Fibroblast of skin of abdomen (primary cell): ENCODE results near the gene PIGC. TPM values are rescaled to one million over a fixed set of nuclear protein-coding genes. Genes with fewer than 3 reads are reported as not detected.

ENCODE experiments used
- DNase-seq: peaks from one replicate; pipeline ENCODE4 v3.0.0-alpha.2; 2013
- polyA plus RNA-seq, 2 experiments: library from polyadenylated mRNA; unstranded; fragments of 120-200 nt; gene quantifications; one replicate each; pipeline ENCODE4 v1.2.1, GENCODE V29; 2013; ENCODE audit not compliant: insufficient read length in 2 of 2

The PIGC gene
- 29.3 TPM for polyA plus RNA-seq (2013, experiment 1 of 2; ENCODE audit: insufficient read length)
- 26.5 TPM for polyA plus RNA-seq (2013, experiment 2 of 2; ENCODE audit: insufficient read length)

- DNase-seq, result peak; percentile 87
Measured at GRCh38 chr1:172443666-172444453, at the start of gene PIGC. TSS of gene PIGC (minus strand) at chr1:172444069. CDS start at chr1:172442622, 1,447 bp downstream.

- DNase-seq, result no peak
Measured at GRCh38 chr1:172492421-172492820, 48.6 kb upstream of the PIGC start.

- DNase-seq, result no peak
Measured at GRCh38 chr1:172489847-172490246, 46.0 kb upstream of the PIGC start.

- DNase-seq, result no peak
Measured at GRCh38 chr1:172488393-172488792, 44.5 kb upstream of the PIGC start.

- DNase-seq, result no peak
Measured at GRCh38 chr1:172487550-172487949, 43.7 kb upstream of the PIGC start.

- DNase-seq, result no peak
Measured at GRCh38 chr1:172486805-172487454, 43.1 kb upstream of the PIGC start.

- DNase-seq, result no peak
Measured at GRCh38 chr1:172485626-172486025, 41.8 kb upstream of the PIGC start.

GRCh38 chr1:172484252-172484651 lies 40.4 kb upstream of the PIGC start:
- no peak for DNase-seq

- DNase-seq, result no peak
Measured at GRCh38 chr1:172483448-172483847, 39.6 kb upstream of the PIGC start.

GRCh38 chr1:172482044-172482443 lies 38.2 kb upstream of the PIGC start:
- DNase-seq, result no peak

GRCh38 chr1:172480431-172480830 lies 36.6 kb upstream of the PIGC start:
- no peak for DNase-seq

GRCh38 chr1:172478485-172478884 lies 34.6 kb upstream of the PIGC start:
- DNase-seq, result no peak

- no peak for DNase-seq
Measured at GRCh38 chr1:172477741-172478140, 33.9 kb upstream of the PIGC start.

- DNase-seq, result no peak
Measured at GRCh38 chr1:172477216-172477615, 33.3 kb upstream of the PIGC start.

- no peak for DNase-seq
Measured at GRCh38 chr1:172476218-172476811, 32.4 kb upstream of the PIGC start.

GRCh38 chr1:172473842-172474241 lies 30.0 kb upstream of the PIGC start:
- DNase-seq, result no peak

GRCh38 chr1:172473302-172473701 lies 29.4 kb upstream of the PIGC start:
- no peak for DNase-seq

- no peak for DNase-seq
Measured at GRCh38 chr1:172472495-172472894, 28.6 kb upstream of the PIGC start.

- no peak for DNase-seq
Measured at GRCh38 chr1:172471666-172472065, 27.8 kb upstream of the PIGC start.

- DNase-seq, result no peak
Measured at GRCh38 chr1:172470149-172470548, 26.3 kb upstream of the PIGC start.

GRCh38 chr1:172469717-172470116 lies 25.8 kb upstream of the PIGC start:
- DNase-seq, result no peak

GRCh38 chr1:172468296-172468695 lies 24.4 kb upstream of the PIGC start:
- no peak for DNase-seq

- DNase-seq, result no peak
Measured at GRCh38 chr1:172467446-172467845, 23.6 kb upstream of the PIGC start.
